Fibroblast of skin of right biceps (primary cell): Measurements from ENCODE around the gene GOLGA6L4.
"Not testable (repeated sequence)": the region's sequence is repeated elsewhere in the genome, so short reads cannot be mapped to it uniquely, and the experiment has no call there.

Experiments used
- DNase-seq: peaks from one replicate; pipeline ENCODE4 v3.0.0-alpha.2; 2013

Gene GOLGA6L4, protein sequence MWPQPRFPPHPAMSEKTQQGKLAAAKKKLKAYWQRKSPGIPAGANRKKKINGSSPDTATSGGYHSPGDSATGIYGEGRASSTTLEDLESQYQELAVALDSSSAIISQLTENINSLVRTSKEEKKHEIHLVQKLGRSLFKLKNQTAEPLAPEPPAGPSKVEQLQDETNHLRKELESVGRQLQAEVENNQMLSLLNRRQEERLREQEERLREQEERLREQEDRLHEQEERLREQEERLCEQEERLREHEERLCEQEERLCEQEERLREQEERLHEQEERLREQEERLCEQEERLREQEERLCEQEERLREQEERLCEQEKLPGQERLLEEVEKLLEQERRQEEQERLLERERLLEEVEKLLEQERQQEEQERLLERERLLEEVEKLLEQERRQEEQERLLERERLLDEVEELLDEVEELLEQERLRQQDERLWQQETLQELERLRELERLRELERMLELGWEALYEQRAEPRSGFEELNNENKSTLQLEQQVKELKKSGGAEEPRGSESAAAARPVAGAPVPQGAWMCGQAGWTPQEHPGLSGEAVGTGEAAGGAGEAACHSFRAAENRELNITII

GRCh38 chr15:84235573-84235972 is at the start of gene GOLGA6L4:
GOLGA6L4 (plus strand) TSS chr15:84235773; CDS start chr15:84235835, 62 bp downstream.
- not testable (repeated sequence) for DNase-seq

DNA sequence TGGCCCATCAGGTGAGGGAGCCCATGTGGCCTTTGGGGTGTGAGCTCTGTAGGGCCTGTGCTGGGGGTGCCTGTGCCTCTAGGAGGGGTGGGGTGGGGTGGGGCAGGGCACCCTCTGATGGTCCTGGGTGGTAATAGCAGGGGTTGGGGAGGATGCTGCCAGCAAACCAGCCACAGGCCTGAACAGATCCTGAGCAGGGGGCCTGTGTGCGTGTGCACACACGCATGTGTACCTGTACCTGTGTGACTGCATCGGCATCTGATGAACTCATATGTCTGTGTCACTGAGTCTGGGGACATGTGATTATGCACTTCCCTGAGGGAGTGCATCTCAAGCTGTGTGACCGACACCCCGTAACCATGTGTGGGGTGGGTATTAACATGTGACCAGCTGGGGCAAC is 42.6 kb upstream of the GOLGA6L4 start:
- DNase-seq: not testable (repeated sequence)

GRCh38 chr15:84195603-84196002 is 40.0 kb upstream of the GOLGA6L4 start:
- not testable (repeated sequence) for DNase-seq

DNA sequence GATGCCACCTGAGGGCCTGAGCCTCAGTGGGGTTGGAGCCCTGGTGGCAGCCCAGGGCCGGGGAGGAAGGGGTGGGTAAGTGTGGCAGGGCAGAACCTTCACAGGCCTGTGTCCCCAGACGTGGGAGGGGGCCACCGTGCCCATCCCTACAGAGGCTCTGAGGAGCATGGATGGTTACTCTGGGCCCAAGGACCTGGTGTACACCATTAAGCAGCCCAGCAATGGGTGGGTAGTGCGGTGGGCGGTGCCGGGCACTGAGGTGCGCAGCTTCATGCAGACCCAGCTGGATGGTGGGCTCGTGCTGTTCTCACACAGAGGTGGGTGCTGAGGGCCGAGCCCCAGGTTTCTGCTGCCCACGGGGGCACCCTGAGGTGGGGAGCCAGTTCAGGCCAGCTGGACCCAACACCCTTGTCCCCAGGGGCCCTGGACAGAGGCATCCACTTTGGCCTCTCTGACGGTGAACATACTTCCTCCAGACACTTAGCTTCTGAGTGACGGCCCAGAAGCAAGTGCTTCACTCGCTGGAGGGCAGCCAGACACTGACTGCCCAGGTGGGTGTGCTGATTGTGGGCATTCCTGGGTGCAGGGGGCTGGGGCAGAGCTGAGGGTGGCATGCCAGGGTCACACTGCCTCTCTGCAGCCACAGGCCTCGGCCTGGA is 38.9 kb upstream of the GOLGA6L4 start:
- DNase-seq: not testable (repeated sequence)

DNA sequence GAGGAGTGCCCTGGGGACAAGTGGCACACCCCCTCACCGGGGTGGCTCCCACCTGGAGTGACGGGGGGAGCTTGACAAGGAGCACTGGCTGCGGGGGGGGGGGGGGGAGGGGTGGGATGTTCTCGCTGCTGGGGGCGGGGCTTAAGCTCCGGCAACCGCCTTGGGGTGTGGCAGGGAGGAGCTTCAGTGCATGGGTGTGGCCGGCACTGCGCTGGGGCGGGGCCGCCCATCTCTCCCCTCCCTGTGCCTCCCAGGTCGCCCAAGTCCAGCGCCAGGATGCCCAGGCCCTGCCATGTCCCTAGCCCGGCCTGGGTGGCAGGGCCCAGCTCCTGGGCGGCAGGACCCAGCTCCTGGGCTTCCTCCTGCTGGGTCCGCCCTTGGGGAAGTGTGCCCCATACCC is 35.7 kb upstream of the GOLGA6L4 start:
- DNase-seq: not testable (repeated sequence)

DNA sequence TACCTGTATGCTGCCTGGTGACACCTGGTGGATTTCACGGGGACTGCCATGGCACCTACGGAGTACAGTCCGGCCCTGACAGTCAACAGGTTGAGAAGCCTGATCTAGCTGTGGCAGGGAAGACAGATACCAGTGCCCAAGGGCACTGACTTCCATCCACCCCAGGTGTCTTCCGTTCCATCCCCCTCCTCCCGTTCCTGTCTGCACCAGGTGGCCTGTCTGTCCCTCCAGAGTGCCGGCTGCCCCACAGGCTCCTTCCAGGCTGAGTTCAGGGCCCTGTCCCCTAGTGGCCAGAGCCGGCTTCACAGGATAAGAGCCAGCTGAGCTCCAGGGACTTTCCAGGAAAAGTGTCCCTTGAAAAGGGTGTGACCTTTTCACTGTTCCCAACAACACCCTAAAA is 10.9 kb downstream of the GOLGA6L4 start:
- DNase-seq: not testable (repeated sequence)
